Stimulated activated effector memory CD8-positive, alpha-beta T cell treated with anti-CD3 and anti-CD28 coated beads, Interleukin-12 subunit alpha, Interleukin-12 subunit beta, amount 100 ng/mL, for 72 hours (primary cell): ENCODE data around the gene SPSB4.

Experiments
- ATAC-seq: fragments of 150-1000 bp; cut with Tn5 transposase; 2 replicates; pipeline ENCODE4 v1.10.0; 2021
- DNase-seq, 2 donors: peaks; one replicate each; pipeline ENCODE4 v3.0.0; 2021 to 2022; ENCODE audit warnings: low spot score in 2 of 2
- H3K27ac Mint-ChIP-seq: one replicate; pipeline ENCODE4 v1.8.0; 2022; ENCODE audit warnings: mild to moderate bottlenecking, mixed read lengths
- H3K36me3 Mint-ChIP-seq: one replicate; pipeline ENCODE4 v1.8.0; 2022; ENCODE audit warnings: mild to moderate bottlenecking, mixed read lengths
- H3K4me1 Mint-ChIP-seq: one replicate; pipeline ENCODE4 v1.8.0; 2022; ENCODE audit warnings: mixed read lengths
- H3K4me3 Mint-ChIP-seq: one replicate; pipeline ENCODE4 v1.8.0; 2022; ENCODE audit warnings: mild to moderate bottlenecking, mixed read lengths
- H3K9me3 Mint-ChIP-seq: one replicate; pipeline ENCODE4 v1.8.0; 2022; ENCODE audit warnings: mixed read lengths

SPSB4 gene

GRCh38 chr3:141078200-141078599 is 27.1 kb downstream of the SPSB4 start:
- ATAC-seq (no peak), DNase-seq (no peak)
- H3K36me3 Mint-ChIP-seq = no peaks in the 10 kb centered on the region
- peaks cover 17% of the 10 kb centered on the region for H3K4me1 Mint-ChIP-seq
- H3K27ac Mint-ChIP-seq = no peak overlapping the region
- no peaks in the 10 kb centered on the region for H3K9me3 Mint-ChIP-seq
- H3K4me3 Mint-ChIP-seq = no peak overlapping the region

- ATAC-seq (peak; percentile 5), DNase-seq (no peak)
- Mint-ChIP-seq H3K27ac (no peak overlapping the region), H3K36me3 (no peaks in the 10 kb centered on the region), H3K9me3 (no peaks in the 10 kb centered on the region), H3K4me3 (no peak overlapping the region), H3K4me1 (peaks cover 17% of the 10 kb centered on the region)
Observed at GRCh38 chr3:141080431-141080830, 29.3 kb downstream of the SPSB4 start.

- Mint-ChIP-seq H3K27ac (no peak overlapping the region), H3K36me3 (no peaks in the 10 kb centered on the region), H3K9me3 (no peaks in the 10 kb centered on the region), H3K4me1 (peaks cover 13% of the 10 kb centered on the region), H3K4me3 (no peak overlapping the region)
- ATAC-seq = no peak
- no peak for DNase-seq
Observed at GRCh38 chr3:141081141-141081795, 30.1 kb downstream of the SPSB4 start.

GRCh38 chr3:141082064-141082463 is 30.9 kb downstream of the SPSB4 start:
- Mint-ChIP-seq H3K27ac (no peak overlapping the region), H3K4me1 (peaks cover 5% of the 10 kb centered on the region), H3K36me3 (no peaks in the 10 kb centered on the region), H3K9me3 (no peaks in the 10 kb centered on the region), H3K4me3 (no peak overlapping the region)
- DNase-seq (no peak), ATAC-seq (no peak)

- H3K4me1 Mint-ChIP-seq = no peaks in the 10 kb centered on the region
- H3K9me3 Mint-ChIP-seq = no peaks in the 10 kb centered on the region
- ATAC-seq (no peak), DNase-seq (no peak)
- H3K27ac Mint-ChIP-seq = no peak overlapping the region
- H3K36me3 Mint-ChIP-seq = no peaks in the 10 kb centered on the region
- H3K4me3 Mint-ChIP-seq = no peak overlapping the region
Observed at GRCh38 chr3:141083226-141083625, 32.1 kb downstream of the SPSB4 start.

- Mint-ChIP-seq H3K4me1 (peaks cover 5% of the 10 kb centered on the region), H3K4me3 (no peak overlapping the region), H3K36me3 (no peaks in the 10 kb centered on the region), H3K27ac (no peak overlapping the region), H3K9me3 (no peaks in the 10 kb centered on the region)
- no peak for ATAC-seq
- no peak for DNase-seq
Observed at GRCh38 chr3:141083836-141084649, 32.9 kb downstream of the SPSB4 start.

GRCh38 chr3:141085343-141086070 is 34.4 kb downstream of the SPSB4 start:
- Mint-ChIP-seq H3K4me1 (peaks cover 5% of the 10 kb centered on the region), H3K4me3 (no peak overlapping the region), H3K27ac (no peak overlapping the region), H3K36me3 (no peaks in the 10 kb centered on the region), H3K9me3 (no peaks in the 10 kb centered on the region)
- ATAC-seq (no peak), DNase-seq (no peak)

- ATAC-seq (no peak), DNase-seq (no peak)
- Mint-ChIP-seq H3K4me3 (no peak overlapping the region), H3K27ac (no peak overlapping the region), H3K9me3 (no peaks in the 10 kb centered on the region), H3K4me1 (peaks cover 5% of the 10 kb centered on the region), H3K36me3 (no peaks in the 10 kb centered on the region)
Observed at GRCh38 chr3:141086188-141086587, 35.0 kb downstream of the SPSB4 start.

GRCh38 chr3:141087076-141087777 is 36.1 kb downstream of the SPSB4 start:
- Mint-ChIP-seq H3K9me3 (no peaks in the 10 kb centered on the region), H3K4me1 (peaks cover 5% of the 10 kb centered on the region), H3K4me3 (no peak overlapping the region), H3K36me3 (no peaks in the 10 kb centered on the region), H3K27ac (no peak overlapping the region)
- DNase-seq (no peak), ATAC-seq (no peak)

GRCh38 chr3:141087778-141088130 is 36.6 kb downstream of the SPSB4 start:
- Mint-ChIP-seq H3K27ac (no peak overlapping the region), H3K36me3 (no peaks in the 10 kb centered on the region), H3K4me3 (no peak overlapping the region), H3K9me3 (no peaks in the 10 kb centered on the region), H3K4me1 (peaks cover 5% of the 10 kb centered on the region)
- ATAC-seq (no peak), DNase-seq (no peak)

GRCh38 chr3:141089339-141090152 is 38.4 kb downstream of the SPSB4 start:
- Mint-ChIP-seq H3K4me1 (peaks cover 5% of the 10 kb centered on the region), H3K36me3 (no peaks in the 10 kb centered on the region), H3K9me3 (no peaks in the 10 kb centered on the region), H3K27ac (no peak overlapping the region), H3K4me3 (no peak overlapping the region)
- ATAC-seq (no peak), DNase-seq (no peak)

GRCh38 chr3:141091426-141091825 is 40.3 kb downstream of the SPSB4 start:
- Mint-ChIP-seq H3K4me1 (peaks cover 5% of the 10 kb centered on the region), H3K4me3 (no peak overlapping the region), H3K27ac (no peak overlapping the region), H3K36me3 (no peaks in the 10 kb centered on the region), H3K9me3 (no peaks in the 10 kb centered on the region)
- ATAC-seq (no peak), DNase-seq (no peak)

- Mint-ChIP-seq H3K27ac (no peak overlapping the region), H3K36me3 (no peaks in the 10 kb centered on the region), H3K4me3 (no peak overlapping the region), H3K9me3 (no peaks in the 10 kb centered on the region), H3K4me1 (peaks cover 5% of the 10 kb centered on the region)
- no peak for ATAC-seq
- no peak for DNase-seq
Observed at GRCh38 chr3:141092663-141093062, 41.5 kb downstream of the SPSB4 start.

- no peak overlapping the region for H3K4me3 Mint-ChIP-seq
- H3K9me3 Mint-ChIP-seq = no peaks in the 10 kb centered on the region
- peaks cover 5% of the 10 kb centered on the region for H3K4me1 Mint-ChIP-seq
- H3K36me3 Mint-ChIP-seq = no peaks in the 10 kb centered on the region
- ATAC-seq (no peak), DNase-seq (no peak)
- H3K27ac Mint-ChIP-seq = no peak overlapping the region
Observed at GRCh38 chr3:141093397-141093796, 42.2 kb downstream of the SPSB4 start.
